Measurements from ENCODE around the gene RTBDN. TPM values are rescaled to one million over a fixed set of nuclear protein-coding genes. Genes with fewer than 3 reads are reported as not detected.

RTBDN gene
- total and polyA plus RNA-seq, 5 donors from 2014 or later = not detected

- ATAC-seq (ENCODE audit: low read depth in 2 of 2) (no peak), DNase-seq (no peak)
- H3K27me3 ChIP-seq (ENCODE audit: control insufficient read depth, insufficient read depth, low read length) = no peaks in the 10 kb centered on the region
- H3K27ac ChIP-seq (ENCODE audit: insufficient read depth, low read length, poor library complexity, severe bottlenecking) = no peak overlapping the region
- Mint-ChIP-seq H3K27ac (peak overlapping the region in 1 of 3 donors; percentile 62), H3K4me1 (peaks cover 0 to 14% (median 3%) of the 10 kb centered on the region in 4 donors), H3K27me3 (peaks cover 22% of the 10 kb centered on the region), H3K4me3 (peak overlapping the region in 2 of 4 donors; percentile 22 to 64), H3K9me3 (no peaks in the 10 kb centered on the region), H3K36me3 (no peaks in the 10 kb centered on the region)
- H3K9me3 ChIP-seq (ENCODE audit: control insufficient read depth in 2 of 2, low read length in 2 of 2) = no peaks in the 10 kb centered on the region
- no peak overlapping the region for H3K4me3 ChIP-seq (ENCODE audit: low read depth, low read length)
- H3K36me3 ChIP-seq (ENCODE audit: control insufficient read depth, insufficient read depth, low read length) = no peaks in the 10 kb centered on the region
- H3K4me1 ChIP-seq (ENCODE audit: control insufficient read depth, insufficient read depth, low read length, poor library complexity, severe bottlenecking) = peaks cover 13% of the 10 kb centered on the region
Observed at GRCh38 chr19:12865746-12866415, 31.5 kb upstream of the RTBDN start.

DNA sequence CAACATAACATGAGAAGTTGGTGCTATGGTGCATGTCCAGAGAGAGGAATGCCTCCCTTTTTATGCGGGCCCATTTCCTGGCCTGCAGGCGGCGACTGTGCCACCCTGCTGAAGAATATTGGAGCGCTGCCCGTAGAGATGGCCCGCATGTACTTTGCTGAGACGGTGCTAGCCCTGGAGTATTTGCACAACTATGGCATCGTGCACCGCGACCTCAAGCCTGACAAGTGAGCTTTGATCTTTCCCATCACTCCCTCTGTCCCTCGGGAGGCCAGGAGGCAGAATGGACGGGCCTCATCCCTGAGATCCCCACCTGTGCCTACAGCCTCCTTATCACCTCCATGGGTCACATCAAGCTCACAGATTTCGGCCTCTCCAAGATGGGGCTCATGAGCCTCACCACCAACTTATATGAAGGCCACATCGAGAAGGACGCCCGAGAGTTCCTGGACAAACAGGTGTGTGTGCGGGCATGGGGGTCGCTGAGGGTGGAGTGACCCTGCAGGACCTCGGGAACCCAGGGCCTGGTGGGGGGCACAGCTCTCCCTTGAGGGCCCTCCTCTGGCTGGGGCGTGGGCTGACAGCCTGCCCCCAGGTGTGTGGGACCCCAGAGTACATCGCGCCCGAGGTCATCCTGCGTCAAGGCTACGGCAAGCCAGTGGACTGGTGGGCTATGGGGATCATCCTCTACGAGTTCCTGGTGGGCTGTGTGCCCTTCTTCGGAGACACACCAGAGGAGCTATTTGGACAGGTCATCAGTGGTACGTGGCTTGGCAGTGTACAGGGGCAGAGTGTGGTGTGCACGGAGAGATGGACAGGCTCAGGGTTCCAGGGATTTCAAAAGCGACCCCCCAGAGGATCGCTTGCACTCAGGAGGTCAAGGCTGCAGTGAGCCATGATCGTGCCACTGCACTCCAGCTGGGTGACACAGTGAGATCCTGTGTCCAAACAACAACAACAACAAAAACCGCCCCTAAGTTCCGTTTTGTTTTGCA is 30.6 kb upstream of the RTBDN start:
- Histone ChIP-seq H3K4me3 (ENCODE audit: low read depth, low read length) (no peak overlapping the region), H3K27ac (ENCODE audit: insufficient read depth, low read length, poor library complexity, severe bottlenecking) (no peak overlapping the region), H3K9me3 (ENCODE audit: control insufficient read depth in 2 of 2, low read length in 2 of 2) (no peaks in the 10 kb centered on the region), H3K4me1 (ENCODE audit: control insufficient read depth, insufficient read depth, low read length, poor library complexity, severe bottlenecking) (peaks cover 13% of the 10 kb centered on the region), H3K27me3 (ENCODE audit: control insufficient read depth, insufficient read depth, low read length) (no peaks in the 10 kb centered on the region), H3K36me3 (ENCODE audit: control insufficient read depth, insufficient read depth, low read length) (no peaks in the 10 kb centered on the region)
- Mint-ChIP-seq H3K27ac (peak overlapping the region in 1 of 3 donors; percentile 32), H3K4me3 (peak overlapping the region in 3 of 4 donors; percentile 43 to 67 (median 59)), H3K4me1 (peaks cover 0 to 14% (median 3%) of the 10 kb centered on the region in 4 donors), H3K36me3 (no peaks in the 10 kb centered on the region), H3K9me3 (no peaks in the 10 kb centered on the region), H3K27me3 (peaks cover 22% of the 10 kb centered on the region)
- ATAC-seq (ENCODE audit: low read depth in 2 of 2) (no peak), DNase-seq (no peak)

DNA sequence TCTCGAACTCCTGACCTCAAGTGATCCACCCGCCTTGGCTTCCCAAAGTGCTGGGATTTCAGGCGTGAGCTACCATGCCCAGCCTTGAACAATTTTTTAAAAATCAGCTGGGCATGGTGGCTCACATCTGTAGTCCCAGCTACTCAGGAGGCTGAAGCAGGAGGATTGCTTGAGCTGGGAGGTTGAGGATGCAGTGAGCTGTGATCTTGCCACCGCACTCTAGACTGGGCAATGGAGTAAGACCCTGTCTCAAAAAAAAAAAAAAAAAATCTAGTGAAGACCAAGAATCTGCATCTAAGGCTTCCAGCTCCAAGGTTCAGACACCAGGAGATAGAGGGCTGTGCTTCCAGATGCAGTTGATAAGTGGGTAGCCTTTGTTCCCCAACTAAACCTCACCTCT is 29.8 kb upstream of the RTBDN start:
- H3K4me1 ChIP-seq (ENCODE audit: control insufficient read depth, insufficient read depth, low read length, poor library complexity, severe bottlenecking) = peaks cover 13% of the 10 kb centered on the region
- no peaks in the 10 kb centered on the region for H3K36me3 ChIP-seq (ENCODE audit: control insufficient read depth, insufficient read depth, low read length)
- H3K9me3 Mint-ChIP-seq = no peaks in the 10 kb centered on the region
- peak overlapping the region in 1 of 4 donors; percentile 67 for H3K4me3 Mint-ChIP-seq
- no peaks in the 10 kb centered on the region for H3K36me3 Mint-ChIP-seq
- ATAC-seq (ENCODE audit: low read depth in 2 of 2) (no peak), DNase-seq (no peak)
- no peaks in the 10 kb centered on the region for H3K27me3 ChIP-seq (ENCODE audit: control insufficient read depth, insufficient read depth, low read length)
- H3K27me3 Mint-ChIP-seq = peaks cover 25% of the 10 kb centered on the region
- no peak overlapping the region for H3K27ac Mint-ChIP-seq
- no peak overlapping the region for H3K27ac ChIP-seq (ENCODE audit: insufficient read depth, low read length, poor library complexity, severe bottlenecking)
- no peak overlapping the region for H3K4me3 ChIP-seq (ENCODE audit: low read depth, low read length)
- peaks cover 0 to 12% (median 3%) of the 10 kb centered on the region in 4 donors for H3K4me1 Mint-ChIP-seq
- no peaks in the 10 kb centered on the region for H3K9me3 ChIP-seq (ENCODE audit: control insufficient read depth in 2 of 2, low read length in 2 of 2)

GRCh38 chr19:12859546-12859945 is 25.2 kb upstream of the RTBDN start:
- Mint-ChIP-seq H3K4me1 (no peaks in the 10 kb centered on the region), H3K27ac (no peak overlapping the region), H3K27me3 (peaks cover 15% of the 10 kb centered on the region), H3K4me3 (no peak overlapping the region), H3K9me3 (peaks cover 0 to 9% (median 3%) of the 10 kb centered on the region in 7 donors), H3K36me3 (no peaks in the 10 kb centered on the region)
- no peak for ATAC-seq (ENCODE audit: low read depth in 2 of 2)
- Histone ChIP-seq H3K4me1 (ENCODE audit: control insufficient read depth, insufficient read depth, low read length, poor library complexity, severe bottlenecking) (no peaks in the 10 kb centered on the region), H3K9me3 (ENCODE audit: control insufficient read depth in 2 of 2, low read length in 2 of 2) (peaks cover 0 to 9% of the 10 kb centered on the region in 2 experiments), H3K36me3 (ENCODE audit: control insufficient read depth, insufficient read depth, low read length) (no peaks in the 10 kb centered on the region), H3K4me3 (ENCODE audit: low read depth, low read length) (no peak overlapping the region), H3K27me3 (ENCODE audit: control insufficient read depth, insufficient read depth, low read length) (peaks cover 2% of the 10 kb centered on the region), H3K27ac (ENCODE audit: insufficient read depth, low read length, poor library complexity, severe bottlenecking) (no peak overlapping the region)
- DNase-seq = no peak

DNA sequence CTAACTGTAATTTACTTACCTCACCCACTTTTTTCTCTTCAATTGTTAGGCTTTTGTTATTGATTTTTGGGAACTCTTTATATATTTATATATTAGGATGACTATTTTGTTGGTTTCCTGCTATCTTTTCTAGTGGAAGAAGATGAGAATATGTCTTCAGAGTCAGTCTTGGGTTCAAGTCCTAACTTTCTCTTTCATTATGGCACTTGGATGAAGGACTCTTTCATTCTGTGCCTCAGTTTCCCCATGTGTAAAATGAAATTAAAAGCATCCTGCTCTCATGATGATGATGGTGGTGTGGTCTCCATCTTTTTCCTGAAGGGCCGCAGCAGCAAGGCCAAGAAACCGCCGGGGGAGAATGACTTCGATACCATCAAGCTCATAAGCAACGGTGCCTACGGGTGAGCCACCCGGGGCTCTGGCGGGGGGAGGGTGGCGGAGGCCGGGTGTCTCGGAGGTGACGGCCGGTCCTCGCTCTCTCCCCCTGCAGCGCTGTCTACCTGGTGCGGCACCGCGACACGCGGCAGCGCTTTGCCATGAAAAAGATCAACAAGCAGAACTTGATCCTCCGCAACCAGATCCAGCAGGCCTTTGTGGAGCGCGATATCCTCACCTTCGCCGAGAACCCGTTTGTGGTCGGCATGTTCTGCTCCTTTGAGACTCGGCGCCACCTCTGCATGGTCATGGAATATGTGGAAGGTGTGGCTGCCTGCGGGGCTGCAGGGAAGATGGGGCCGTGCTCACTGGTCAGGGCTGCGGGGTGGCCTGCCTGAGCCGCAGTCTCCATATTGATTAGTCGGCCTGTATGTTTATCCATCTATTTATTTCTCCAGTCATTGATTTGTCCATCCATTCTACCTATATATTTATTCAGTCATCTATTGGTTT is 23.9 kb upstream of the RTBDN start:
- H3K9me3 Mint-ChIP-seq = peaks cover 0 to 9% (median 3%) of the 10 kb centered on the region in 7 donors
- peak overlapping the region in 1 of 3 donors; percentile 26 for H3K27ac Mint-ChIP-seq
- H3K4me3 ChIP-seq (ENCODE audit: low read depth, low read length) = no peak overlapping the region
- peaks cover 12% of the 10 kb centered on the region for H3K27me3 Mint-ChIP-seq
- H3K36me3 Mint-ChIP-seq = no peaks in the 10 kb centered on the region
- H3K4me1 Mint-ChIP-seq = no peaks in the 10 kb centered on the region
- H3K27me3 ChIP-seq (ENCODE audit: control insufficient read depth, insufficient read depth, low read length) = peaks cover 2% of the 10 kb centered on the region
- peaks cover 0 to 9% of the 10 kb centered on the region in 2 experiments for H3K9me3 ChIP-seq (ENCODE audit: control insufficient read depth in 2 of 2, low read length in 2 of 2)
- ATAC-seq (ENCODE audit: low read depth in 2 of 2) (no peak), DNase-seq (no peak)
- H3K4me1 ChIP-seq (ENCODE audit: control insufficient read depth, insufficient read depth, low read length, poor library complexity, severe bottlenecking) = no peaks in the 10 kb centered on the region
- no peak overlapping the region for H3K27ac ChIP-seq (ENCODE audit: insufficient read depth, low read length, poor library complexity, severe bottlenecking)
- H3K4me3 Mint-ChIP-seq = no peak overlapping the region
- no peaks in the 10 kb centered on the region for H3K36me3 ChIP-seq (ENCODE audit: control insufficient read depth, insufficient read depth, low read length)

DNA sequence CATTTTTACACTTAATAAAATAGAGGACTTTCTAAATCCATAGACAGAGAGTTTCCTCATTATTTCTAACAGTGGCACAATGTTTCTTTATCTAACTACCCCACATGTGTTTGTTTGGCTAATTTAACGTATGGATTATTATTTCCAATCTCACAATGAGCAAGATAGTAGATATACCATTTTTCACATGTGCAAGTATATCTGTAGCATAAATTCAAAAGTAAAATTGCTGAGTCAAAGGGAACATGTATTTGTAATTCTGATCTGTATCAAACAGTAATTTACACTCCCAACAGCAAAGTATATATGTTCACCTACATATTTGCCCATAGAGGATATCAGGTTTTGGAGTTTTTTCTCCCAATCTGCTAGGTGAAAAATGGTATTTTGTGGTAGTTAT is 22.3 kb upstream of the RTBDN start:
- Histone ChIP-seq H3K9me3 (ENCODE audit: control insufficient read depth in 2 of 2, low read length in 2 of 2) (peaks cover 0 to 9% of the 10 kb centered on the region in 2 experiments), H3K27me3 (ENCODE audit: control insufficient read depth, insufficient read depth, low read length) (peaks cover 2% of the 10 kb centered on the region), H3K4me1 (ENCODE audit: control insufficient read depth, insufficient read depth, low read length, poor library complexity, severe bottlenecking) (no peaks in the 10 kb centered on the region), H3K27ac (ENCODE audit: insufficient read depth, low read length, poor library complexity, severe bottlenecking) (no peak overlapping the region), H3K4me3 (ENCODE audit: low read depth, low read length) (no peak overlapping the region), H3K36me3 (ENCODE audit: control insufficient read depth, insufficient read depth, low read length) (no peaks in the 10 kb centered on the region)
- no peak overlapping the region for H3K27ac Mint-ChIP-seq
- ATAC-seq (ENCODE audit: low read depth in 2 of 2) (no peak), DNase-seq (no peak)
- no peaks in the 10 kb centered on the region for H3K4me1 Mint-ChIP-seq
- H3K36me3 Mint-ChIP-seq = no peaks in the 10 kb centered on the region
- peaks cover 7% of the 10 kb centered on the region for H3K27me3 Mint-ChIP-seq
- peaks cover 0 to 9% (median 3%) of the 10 kb centered on the region in 7 donors for H3K9me3 Mint-ChIP-seq
- no peak overlapping the region for H3K4me3 Mint-ChIP-seq
